Trophoblast cell (in vitro differentiated cells and primary cell): ENCODE data around the gene C18orf32.
"Not testable (repeated sequence)": the region's sequence is repeated elsewhere in the genome, so short reads cannot be mapped to it uniquely, and the experiment has no call there.

Source experiments
- DNase-seq, 2 donors: peaks; one replicate each; pipeline ENCODE4 v3.0.0-alpha.2; 2016
- H2AFZ ChIP-seq: 2 replicates; pipeline ENCODE4 v1.6.1; 2013; ENCODE audit warnings: low read length, moderate library complexity, mild to moderate bottlenecking; ENCODE audit not compliant: insufficient read depth, poor library complexity
- H2AK5ac ChIP-seq: 2 replicates; pipeline ENCODE4 v1.6.1; 2013; ENCODE audit warnings: mild to moderate bottlenecking, low read length
- H2BK120ac ChIP-seq: 2 replicates; pipeline ENCODE4 v1.6.1; 2013; ENCODE audit warnings: low read length, mild to moderate bottlenecking, moderate library complexity; ENCODE audit not compliant: insufficient read depth, poor library complexity
- H2BK12ac ChIP-seq: 2 replicates; pipeline ENCODE4 v1.6.1; 2013; ENCODE audit warnings: mild to moderate bottlenecking, low read length, moderate library complexity
- H2BK5ac ChIP-seq: 2 replicates; pipeline ENCODE4 v1.6.1; 2013; ENCODE audit warnings: low read length, low read depth, moderate library complexity, mild to moderate bottlenecking; ENCODE audit not compliant: poor library complexity
- H3K14ac ChIP-seq: 2 replicates; pipeline ENCODE4 v1.6.1; 2013; ENCODE audit warnings: mild to moderate bottlenecking, low read length
- H3K18ac ChIP-seq: 2 replicates; pipeline ENCODE4 v1.6.1; 2013; ENCODE audit warnings: mild to moderate bottlenecking, low read length
- H3K23ac ChIP-seq: 2 replicates; pipeline ENCODE4 v1.6.1; 2013; ENCODE audit warnings: low read length
- H3K27ac ChIP-seq: 2 replicates; pipeline ENCODE4 v1.5.1; 2013; ENCODE audit warnings: low read depth, mild to moderate bottlenecking, inconsistent platforms, low read length, moderate library complexity
- H3K27me3 ChIP-seq: 2 replicates; pipeline ENCODE4 v1.6.1; 2013; ENCODE audit warnings: inconsistent platforms, mild to moderate bottlenecking, low read length, moderate library complexity; ENCODE audit not compliant: insufficient read depth
- H3K36me3 ChIP-seq, 2 experiments: 1 replicate in 1 of 2; 2 replicates in 1 of 2; pipeline ENCODE4 v1.6.1; 2013; ENCODE audit warnings: low read length in 2 of 2, mild to moderate bottlenecking in 2 of 2, moderate library complexity in 1 of 2; ENCODE audit not compliant: insufficient read depth in 2 of 2, control insufficient read depth in 1 of 2
- H3K4ac ChIP-seq: 2 replicates; pipeline ENCODE4 v1.6.1; 2013; ENCODE audit warnings: low read depth, mild to moderate bottlenecking, low read length, moderate library complexity
- H3K4me1 ChIP-seq, 2 experiments: 1 replicate in 1 of 2; 2 replicates in 1 of 2; pipeline ENCODE4 v1.6.1; 2013; ENCODE audit warnings: low read length in 2 of 2, mild to moderate bottlenecking in 2 of 2, moderate library complexity in 1 of 2; ENCODE audit not compliant: insufficient read depth in 2 of 2, control insufficient read depth in 1 of 2
- H3K4me2 ChIP-seq: 2 replicates; pipeline ENCODE4 v1.6.1; 2013; ENCODE audit warnings: inconsistent platforms, mild to moderate bottlenecking, low read length, moderate library complexity
- H3K4me3 ChIP-seq: 2 replicates; pipeline ENCODE4 v1.5.1; 2013; ENCODE audit warnings: mild to moderate bottlenecking, low read depth, low read length, inconsistent platforms
- H3K79me1 ChIP-seq: one replicate; pipeline ENCODE4 v1.6.1; 2013; ENCODE audit warnings: low read length
- H3K79me2 ChIP-seq: 2 replicates; pipeline ENCODE4 v1.6.1; 2013; ENCODE audit warnings: low read length, mild to moderate bottlenecking; ENCODE audit not compliant: control insufficient read depth, insufficient read depth, poor library complexity
- H3K9ac ChIP-seq: 2 replicates; pipeline ENCODE4 v1.6.1; 2013; ENCODE audit warnings: mild to moderate bottlenecking, low read length
- H3K9me3 ChIP-seq: 2 replicates; pipeline ENCODE4 v1.6.1; 2013; ENCODE audit warnings: low read depth, mild to moderate bottlenecking, control low read depth, inconsistent platforms, low read length; ENCODE audit not compliant: insufficient read depth
- H4K12ac ChIP-seq: 2 replicates; pipeline ENCODE4 v1.6.1; 2013; ENCODE audit warnings: low read depth, mild to moderate bottlenecking, low read length, moderate library complexity
- H4K8ac ChIP-seq: 2 replicates; pipeline ENCODE4 v1.6.1; 2013; ENCODE audit warnings: low read depth, mild to moderate bottlenecking, low read length, moderate library complexity
- H4K91ac ChIP-seq: one replicate; pipeline ENCODE4 v1.6.1; 2013; ENCODE audit warnings: low read depth, mild to moderate bottlenecking, low read length, moderate library complexity
- WGBS: extraction: QIAGEN DNeasy Blood & Tissue Kit; methylation state at CpG from one replicate; pipeline ENCODE4 v1.1.7; 2013; ENCODE audit warnings: missing lambda C conversion rate; ENCODE audit not compliant: insufficient read length, insufficient coverage; ENCODE audit errors: extremely low coverage; 5-methylcytosine and 5-hydroxymethylcytosine counted together

The C18orf32 gene

DNA sequence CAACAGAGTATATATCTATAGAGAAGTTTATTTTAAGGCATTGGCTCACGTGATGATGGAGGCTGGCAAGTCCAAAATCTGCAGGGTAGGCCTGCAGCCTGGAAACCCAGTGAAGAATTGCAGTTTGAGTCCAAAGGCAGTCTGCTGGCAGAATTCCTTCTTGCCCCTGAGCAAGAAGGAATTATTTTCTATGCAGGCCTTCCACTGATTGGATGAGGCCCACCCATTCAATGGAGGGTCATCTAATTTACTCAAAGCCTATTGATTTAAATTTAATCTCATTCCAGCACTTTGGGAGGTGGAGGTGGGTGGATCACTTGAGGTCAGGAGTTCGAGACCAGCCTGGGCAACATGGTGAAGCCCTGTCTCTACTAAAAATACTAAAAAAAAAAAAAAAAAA is 30.4 kb upstream of the C18orf32 start:
- Histone ChIP-seq H3K36me3 (no peaks in the 10 kb centered on the region), H4K8ac (no peak overlapping the region), H3K23ac (no peak overlapping the region), H3K27ac (no peak overlapping the region), H3K79me2 (no peaks in the 10 kb centered on the region), H3K79me1 (no peaks in the 10 kb centered on the region), H3K4ac (no peak overlapping the region), H4K12ac (no peak overlapping the region), H2AK5ac (no peak overlapping the region), H3K14ac (no peak overlapping the region), H2BK120ac (no peak overlapping the region), H2AFZ (no peak overlapping the region), H3K18ac (no peak overlapping the region), H2BK12ac (no peak overlapping the region), H3K4me3 (no peak overlapping the region), H2BK5ac (no peak overlapping the region), H3K9me3 (no peaks in the 10 kb centered on the region), H3K9ac (no peak overlapping the region), H3K4me2 (no peak overlapping the region), H3K4me1 (peaks cover 0 to 3% of the 10 kb centered on the region in 2 experiments), H3K27me3 (no peaks in the 10 kb centered on the region), H4K91ac (no peak overlapping the region)
- DNase-seq = no peak
- WGBS = no CpG with 5 or more reads among the region's 2 CpGs

GRCh38 chr18:49515516-49515915 is 28.5 kb upstream of the C18orf32 start:
- Histone ChIP-seq H4K12ac (no peak overlapping the region), H3K9ac (no peak overlapping the region), H3K4me2 (no peak overlapping the region), H3K4me3 (no peak overlapping the region), H3K4me1 (peaks cover 0 to 3% of the 10 kb centered on the region in 2 experiments), H3K79me2 (no peaks in the 10 kb centered on the region), H3K36me3 (no peaks in the 10 kb centered on the region), H3K14ac (no peak overlapping the region), H2BK12ac (no peak overlapping the region), H3K9me3 (no peaks in the 10 kb centered on the region), H3K27ac (no peak overlapping the region), H4K91ac (no peak overlapping the region), H2BK5ac (no peak overlapping the region), H4K8ac (no peak overlapping the region), H2BK120ac (no peak overlapping the region), H3K4ac (no peak overlapping the region), H3K27me3 (no peaks in the 10 kb centered on the region), H3K18ac (no peak overlapping the region), H3K79me1 (no peaks in the 10 kb centered on the region), H2AFZ (no peak overlapping the region), H3K23ac (no peak overlapping the region), H2AK5ac (no peak overlapping the region)
- no peak for DNase-seq
- WGBS = no CpG with 5 or more reads among the region's 3 CpGs

GRCh38 chr18:49515003-49515402 is 28.0 kb upstream of the C18orf32 start:
- H3K9ac ChIP-seq, H3K18ac ChIP-seq, H3K4me1 ChIP-seq, H2AK5ac ChIP-seq, H4K8ac ChIP-seq, H3K4me2 ChIP-seq, H3K79me2 ChIP-seq, H2AFZ ChIP-seq, H3K36me3 ChIP-seq, H2BK120ac ChIP-seq, H3K4me3 ChIP-seq, H2BK12ac ChIP-seq, H3K4ac ChIP-seq, DNase-seq, H3K9me3 ChIP-seq, H3K14ac ChIP-seq, H2BK5ac ChIP-seq, H3K23ac ChIP-seq, H4K91ac ChIP-seq, H3K27me3 ChIP-seq, H4K12ac ChIP-seq, H3K27ac ChIP-seq, H3K79me1 ChIP-seq: not testable (repeated sequence)
- no CpG with 5 or more reads among the region's 5 CpGs for WGBS

GRCh38 chr18:49514577-49514976 is 27.5 kb upstream of the C18orf32 start:
- H3K27me3 ChIP-seq = no peaks in the 10 kb centered on the region
- H3K4me3 ChIP-seq = no peak overlapping the region
- no peak overlapping the region for H2AK5ac ChIP-seq
- no peak overlapping the region for H3K4me2 ChIP-seq
- no peak overlapping the region for H2BK5ac ChIP-seq
- H2AFZ ChIP-seq = no peak overlapping the region
- no peak for DNase-seq
- H3K79me1 ChIP-seq = no peaks in the 10 kb centered on the region
- H3K79me2 ChIP-seq = no peaks in the 10 kb centered on the region
- no peak overlapping the region for H4K8ac ChIP-seq
- no peak overlapping the region for H3K18ac ChIP-seq
- H3K9me3 ChIP-seq = no peaks in the 10 kb centered on the region
- H3K9ac ChIP-seq = no peak overlapping the region
- H3K27ac ChIP-seq = no peak overlapping the region
- no peak overlapping the region for H4K91ac ChIP-seq
- no peak overlapping the region for H3K4ac ChIP-seq
- no peak overlapping the region for H2BK120ac ChIP-seq
- no peak overlapping the region for H4K12ac ChIP-seq
- H3K14ac ChIP-seq = no peak overlapping the region
- H3K23ac ChIP-seq = no peak overlapping the region
- peaks cover 0 to 3% of the 10 kb centered on the region in 2 experiments for H3K4me1 ChIP-seq
- WGBS = no CpG with 5 or more reads among the region's 9 CpGs
- no peaks in the 10 kb centered on the region for H3K36me3 ChIP-seq
- H2BK12ac ChIP-seq = peak overlapping the region; percentile 20
